Body of pancreas (tissue), 4 donors: Measurements from ENCODE around the gene ASTN2. TPM values are rescaled to one million over a fixed set of nuclear protein-coding genes. Genes with fewer than 3 reads are reported as not detected.

Source experiments
- ATAC-seq: fragments of 150-250 bp; one replicate; pipeline ENCODE4 v1.9.1; 2016
- DNase-seq, 4 donors: peaks; one replicate each; pipeline ENCODE4 v3.0.0-alpha.2; 2019
- H3K27ac ChIP-seq, 4 donors: fragments of 200-600 bp; sonication (generic); 1 replicate in 3 of 4; 2 replicates in 1 of 4; pipeline versions ENCODE4 v1.5.1 to v1.6.1; 2016 to 2019; ENCODE audit warnings: mild to moderate bottlenecking in 1 of 4, mixed read lengths in 1 of 4, moderate library complexity in 1 of 4
- H3K27me3 ChIP-seq, 2 donors: fragments of 200-600 bp; sonication (generic); one replicate each; pipeline ENCODE4 v1.6.0; 2016; ENCODE audit warnings: mild to moderate bottlenecking in 1 of 2
- H3K36me3 ChIP-seq, 2 donors: fragments of 200-600 bp; sonication (generic); replicated peaks in 1 of 2; 2 replicates each; pipeline ENCODE4 v1.5.1; 2016; ENCODE audit warnings: low read depth in 2 of 2; ENCODE audit not compliant: insufficient read depth in 1 of 2
- H3K4me1 ChIP-seq: fragments of 200-600 bp; sonication (generic); one replicate; pipeline ENCODE4 v1.6.0; 2016
- H3K4me3 ChIP-seq, 2 donors: fragments of 200-600 bp; sonication (generic); 1 replicate in 1 of 2; 2 replicates in 1 of 2; pipeline ENCODE4 v1.5.1; 2016 to 2019
- H3K9me3 ChIP-seq, 3 donors: fragments of 200-600 bp; sonication (generic); 1 replicate in 2 of 3; 2 replicates in 1 of 3; pipeline ENCODE4 v1.5.1; 2016
- CTCF ChIP-seq, 7 experiments: fragments of 450-650 bp in 4 of 7; fragments of 200-600 bp in 3 of 7; sonication (generic) in 3 of 7; IDR thresholded peaks; one replicate each; pipeline ENCODE4 v1.5.1; 2016 to 2019; ENCODE audit warnings: antibody characterized with exemption in 7 of 7
- POLR2A ChIP-seq, 3 donors: fragments of 450-650 bp; IDR thresholded peaks; one replicate each; pipeline ENCODE4 v1.6.1; 2016; ENCODE audit warnings: antibody characterized with exemption in 3 of 3, mild to moderate bottlenecking in 2 of 3
- WGBS, 2 donors: methylation state at CpG; one replicate each; pipeline ENCODE4 v1.1.5; 2017; 5-methylcytosine and 5-hydroxymethylcytosine counted together
- intact Hi-C: fragments of 100-400 bp; cut with DNase I; formaldehyde crosslinking; loops from one replicate; pipeline ENCODE4 v1.15.1; 2023
- total RNA-seq, 2 donors: library from RNA; depleted of rRNA; stranded (reverse); fragments of >200 nt; gene quantifications; one replicate each; pipeline ENCODE4 v1.1.0, GENCODE V29; 2016

The ASTN2 gene
- total RNA-seq, 2 donors from 2014 or later = 8.2 to 9.6 TPM

GRCh38 chr9:117379341-117379740 is 35.5 kb downstream of the ASTN2 start:
- no peak for TF ChIP-seq POLR2A (IDR thresholded peaks at IDR 0.05)
- Histone ChIP-seq H3K9me3 (no peaks in the 10 kb centered on the region), H3K27me3 (no peaks in the 10 kb centered on the region), H3K27ac (no peak overlapping the region), H3K4me3 (no peak overlapping the region), H3K36me3 (no peaks in the 10 kb centered on the region), H3K4me1 (no peaks in the 10 kb centered on the region)
- no peak for ATAC-seq
- 72 to 85% methylated on average over 2 of the region's 2 CpGs for WGBS, 2 donors
- DNase-seq = no peak
- intact Hi-C loops = no loop called here

- Histone ChIP-seq H3K27me3 (no peaks in the 10 kb centered on the region), H3K4me1 (no peaks in the 10 kb centered on the region), H3K4me3 (no peak overlapping the region), H3K36me3 (no peaks in the 10 kb centered on the region), H3K9me3 (no peaks in the 10 kb centered on the region), H3K27ac (no peak overlapping the region)
- 64 to 70% methylated on average over 5 of the region's 5 CpGs for WGBS, 2 donors
- TF ChIP-seq CTCF (IDR thresholded peaks at IDR 0.05) (no peak), POLR2A (IDR thresholded peaks at IDR 0.05) (no peak)
- ATAC-seq (no peak), DNase-seq (peak in 3 of 4 donors; percentile 14 to 57 (median 50))
- intact Hi-C loops = no loop called here
Observed at GRCh38 chr9:117377046-117377445, 37.8 kb downstream of the ASTN2 start.

GRCh38 chr9:117375956-117376355 is 38.9 kb downstream of the ASTN2 start:
- H3K9me3 ChIP-seq = no peaks in the 10 kb centered on the region
- DNase-seq (no peak), ATAC-seq (no peak)
- intact Hi-C loops = no loop called here
- no peaks in the 10 kb centered on the region for H3K27me3 ChIP-seq
- H3K36me3 ChIP-seq = no peaks in the 10 kb centered on the region
- TF ChIP-seq POLR2A (IDR thresholded peaks at IDR 0.05) (no peak), CTCF (IDR thresholded peaks at IDR 0.05) (no peak)
- no peak overlapping the region for H3K4me3 ChIP-seq
- WGBS, 2 donors = 81 to 82% methylated on average over 1 of the region's 1 CpG
- H3K27ac ChIP-seq = no peak overlapping the region
- no peaks in the 10 kb centered on the region for H3K4me1 ChIP-seq

- intact Hi-C loops = no loop called here
- WGBS, 2 donors = 65 to 76% methylated on average over 4 of the region's 4 CpGs
Observed at GRCh38 chr9:117374076-117374725, 40.7 kb downstream of the ASTN2 start.

GRCh38 chr9:117368684-117369230 is 46.1 kb downstream of the ASTN2 start:
- ATAC-seq (peak; percentile 59), DNase-seq (peak in 2 of 4 donors; percentile 15 to 39)
- no peak for TF ChIP-seq POLR2A (IDR thresholded peaks at IDR 0.05)
- TF ChIP-seq CTCF (IDR thresholded peaks at IDR 0.05) = no peak
- H3K27ac ChIP-seq = no peak overlapping the region
- WGBS, 2 donors = 8 to 16% methylated on average over 2 of the region's 2 CpGs
- H3K9me3 ChIP-seq = no peaks in the 10 kb centered on the region
- intact Hi-C loops = no loop called here
- H3K4me3 ChIP-seq = no peak overlapping the region
- no peaks in the 10 kb centered on the region for H3K27me3 ChIP-seq
- no peaks in the 10 kb centered on the region for H3K4me1 ChIP-seq
- no peaks in the 10 kb centered on the region for H3K36me3 ChIP-seq

More at GRCh38 chr9:117374076-117374725, 40.7 kb downstream of the ASTN2 start:
- Histone ChIP-seq H3K9me3 (no peaks in the 10 kb centered on the region), H3K27ac (no peak overlapping the region), H3K4me1 (no peaks in the 10 kb centered on the region), H3K4me3 (no peak overlapping the region), H3K27me3 (no peaks in the 10 kb centered on the region), H3K36me3 (no peaks in the 10 kb centered on the region)
- TF ChIP-seq CTCF (IDR thresholded peaks at IDR 0.05) = no peak
- no peak for TF ChIP-seq POLR2A (IDR thresholded peaks at IDR 0.05)
- ATAC-seq = no peak
- no peak for DNase-seq
